Lung (tissue), 12 donors: ENCODE data around the gene POMT2. TPM values are rescaled to one million over a fixed set of nuclear protein-coding genes. Genes with fewer than 3 reads are reported as not detected.

Experiments used
- ATAC-seq: fragments of 200-7000 bp; cut with Tn5 transposase; one replicate; pipeline ENCODE4 v1.9.1; 2020; ENCODE audit warnings: moderate number of reproducible peaks; ENCODE audit not compliant: insufficient read depth, low FRiP score
- DNase-seq, 3 donors: peaks; one replicate each; pipeline ENCODE4 v3.0.0-alpha.2; 2013 to 2017
- H3K27ac ChIP-seq, 2 donors: one replicate each; pipeline ENCODE4 v1.5.1; 2013; ENCODE audit warnings: mild to moderate bottlenecking in 2 of 2, moderate library complexity in 2 of 2, control low read depth in 1 of 2, inconsistent platforms in 1 of 2, low read depth in 1 of 2, low read length in 1 of 2
- H3K27me3 ChIP-seq, 3 donors: one replicate each; pipeline ENCODE4 v1.5.1; 2013; ENCODE audit warnings: low read length in 2 of 3; ENCODE audit not compliant: control insufficient read depth in 3 of 3, insufficient read depth in 3 of 3
- H3K36me3 ChIP-seq, 4 donors: one replicate each; pipeline ENCODE4 v1.5.1; 2013; ENCODE audit warnings: low read length in 4 of 4, mild to moderate bottlenecking in 1 of 4, moderate library complexity in 1 of 4; ENCODE audit not compliant: control insufficient read depth in 4 of 4, insufficient read depth in 4 of 4
- H3K4me1 ChIP-seq, 5 donors: one replicate each; pipeline ENCODE4 v1.5.1; 2013; ENCODE audit warnings: low read length in 5 of 5, mild to moderate bottlenecking in 2 of 5, moderate library complexity in 1 of 5; ENCODE audit not compliant: control insufficient read depth in 5 of 5, insufficient read depth in 5 of 5
- H3K4me3 ChIP-seq: one replicate; pipeline ENCODE4 v1.5.1; 2013; ENCODE audit warnings: mild to moderate bottlenecking, control low read depth, moderate library complexity
- H3K9ac ChIP-seq, 2 donors: one replicate each; pipeline ENCODE4 v1.5.1; 2013; ENCODE audit warnings: low read length in 2 of 2, control low read depth in 1 of 2; ENCODE audit not compliant: insufficient read depth in 1 of 2
- H3K9me3 ChIP-seq, 4 donors: one replicate each; pipeline ENCODE4 v1.5.1; 2013; ENCODE audit warnings: low read length in 3 of 4, mild to moderate bottlenecking in 1 of 4, moderate library complexity in 1 of 4; ENCODE audit not compliant: control insufficient read depth in 4 of 4, insufficient read depth in 3 of 4
- CTCF ChIP-seq: IDR thresholded peaks from 2 replicates; pipeline ENCODE4 v1.5.1; 2012; ENCODE audit warnings: mild to moderate bottlenecking; ENCODE audit errors: control extremely low read depth, extremely low read depth
- WGBS, 2 donors: extraction: QIAGEN DNeasy Blood & Tissue Kit; methylation state at CpG; one replicate each; pipeline ENCODE4 v1.1.7; 2013; 5-methylcytosine and 5-hydroxymethylcytosine counted together
- polyA plus RNA-seq, 2 donors: library from polyadenylated mRNA; stranded (reverse); fragments of 200-250 nt; gene quantifications; one replicate each; pipeline ENCODE4 v1.2.1, GENCODE V29; 2013
- total RNA-seq, 2 donors: library from RNA; depleted of rRNA in 1 of 2; stranded (reverse); fragments of >200 nt in 1 of 2; gene quantifications; one replicate each; pipeline ENCODE4 v1.2.1, GENCODE V29; 2014 to 2021
- donor health status: control.
- donor health status: control.
- donor health status: Bipolar disorder and iron deficiency.
- donor health status: healthy.
- donor health status: DM: yes; HTN: yes; CAD: no.

The POMT2 gene
- total and polyA plus RNA-seq, 4 donors, result 10.0 to 43.1 (median 14.2) TPM

- DNase-seq (no peak), ATAC-seq (no peak)
- H3K36me3 ChIP-seq, result peaks cover 3 to 11% (median 8%) of the 10 kb centered on the region in 4 donors
- peaks cover 0 to 16% (median 4%) of the 10 kb centered on the region in 5 donors for H3K4me1 ChIP-seq
- no peak for TF ChIP-seq CTCF
- no peak overlapping the region for H3K27ac ChIP-seq
- H3K9me3 ChIP-seq, result no peaks in the 10 kb centered on the region
- H3K27me3 ChIP-seq, result no peaks in the 10 kb centered on the region
- 36 to 67% methylated on average over 4 of the region's 4 CpGs for WGBS, 2 donors
- no peak overlapping the region for H3K9ac ChIP-seq
- H3K4me3 ChIP-seq, result no peak overlapping the region
Observed at GRCh38 chr14:77309131-77309530, 11.6 kb downstream of the POMT2 start.

- no peak for TF ChIP-seq CTCF
- H3K9ac ChIP-seq, result no peak overlapping the region
- no peak overlapping the region for H3K4me3 ChIP-seq
- no peak for ATAC-seq
- no peak overlapping the region for H3K27ac ChIP-seq
- 58 to 73% methylated on average over 3 of the region's 3 CpGs for WGBS, 2 donors
- peaks cover 9 to 13% (median 11%) of the 10 kb centered on the region in 4 donors for H3K36me3 ChIP-seq
- no peaks in the 10 kb centered on the region for H3K9me3 ChIP-seq
- peak; percentile 23 to 36 (median 28) for DNase-seq
- peaks cover 0 to 12% (median 5%) of the 10 kb centered on the region in 5 donors for H3K4me1 ChIP-seq
- H3K27me3 ChIP-seq, result no peaks in the 10 kb centered on the region
Observed at GRCh38 chr14:77306851-77307496, 13.7 kb downstream of the POMT2 start.

GRCh38 chr14:77306416-77306815 lies 14.3 kb downstream of the POMT2 start:
- DNase-seq (peak in 1 of 3 donors; percentile 20), ATAC-seq (no peak)
- no peak overlapping the region for H3K27ac ChIP-seq

More at GRCh38 chr14:77306416-77306815, 14.3 kb downstream of the POMT2 start:
- H3K36me3 ChIP-seq, result peaks cover 9 to 16% (median 11%) of the 10 kb centered on the region in 4 donors
- H3K27me3 ChIP-seq, result no peaks in the 10 kb centered on the region
- no peak overlapping the region for H3K9ac ChIP-seq
- 79 to 85% methylated on average over 3 of the region's 3 CpGs for WGBS, 2 donors
- no peak for TF ChIP-seq CTCF
- no peaks in the 10 kb centered on the region for H3K9me3 ChIP-seq
- peaks cover 0 to 13% (median 5%) of the 10 kb centered on the region in 5 donors for H3K4me1 ChIP-seq
- no peak overlapping the region for H3K4me3 ChIP-seq
